DOHH2 (cell line): ENCODE results near the gene PITX1.

Experiments used
- H3F3A ChIP-seq: fragments of 200-600 bp; sonication (generic), shearing (Covaris generic); 2 replicates; pipeline ENCODE4 v1.6.0; 2016; ENCODE audit warnings: antibody characterized with exemption, mild to moderate bottlenecking; ENCODE audit not compliant: control insufficient read depth, insufficient read depth
- H3K27ac ChIP-seq: fragments of 200-600 bp; sonication (generic); 2 replicates; pipeline ENCODE4 v1.5.1; 2014; ENCODE audit warnings: low read depth, mild to moderate bottlenecking, low read length, moderate library complexity
- H3K27me3 ChIP-seq: fragments of 200-600 bp; sonication (generic); 2 replicates; pipeline ENCODE4 v1.6.1; 2014; ENCODE audit warnings: mild to moderate bottlenecking, low read length, mixed read lengths; ENCODE audit not compliant: control insufficient read depth
- H3K36me3 ChIP-seq: fragments of 200-600 bp; sonication (generic); 2 replicates; pipeline ENCODE4 v1.6.1; 2014; ENCODE audit warnings: mild to moderate bottlenecking, low read length, moderate library complexity, mixed read lengths; ENCODE audit not compliant: control insufficient read depth
- H3K4me1 ChIP-seq: fragments of 200-600 bp; sonication (generic); 2 replicates; pipeline ENCODE4 v1.6.1; 2014; ENCODE audit warnings: mild to moderate bottlenecking, low read length, mixed read lengths; ENCODE audit not compliant: control insufficient read depth
- H3K4me2 ChIP-seq: fragments of 200-600 bp; sonication (generic); 2 replicates; pipeline ENCODE4 v1.6.0; 2014; ENCODE audit warnings: mild to moderate bottlenecking, low read length, moderate library complexity
- H3K4me3 ChIP-seq: fragments of 200-600 bp; sonication (generic); 2 replicates; pipeline ENCODE4 v1.5.1; 2014; ENCODE audit warnings: mild to moderate bottlenecking, low read length, mixed read lengths
- H3K79me2 ChIP-seq: fragments of 200-600 bp; sonication (generic); 2 replicates; pipeline ENCODE4 v1.6.1; 2014; ENCODE audit warnings: mild to moderate bottlenecking, low read length, mixed read lengths; ENCODE audit not compliant: control insufficient read depth
- H3K9me2 ChIP-seq: fragments of 200-600 bp; sonication (generic); replicated peaks from 2 replicates; pipeline ENCODE4 v1.6.1; 2014; ENCODE audit warnings: mild to moderate bottlenecking, low read length, mixed read lengths; ENCODE audit not compliant: control insufficient read depth
- H3K9me3 ChIP-seq: fragments of 200-600 bp; sonication (generic); 2 replicates; pipeline ENCODE4 v1.6.1; 2014; ENCODE audit warnings: antibody characterized with exemption, low read length, mixed read lengths; ENCODE audit not compliant: control insufficient read depth, insufficient read depth
- H4K20me1 ChIP-seq: fragments of 200-600 bp; sonication (generic); 2 replicates; pipeline ENCODE4 v1.6.0; 2014; ENCODE audit warnings: low read depth, mild to moderate bottlenecking, antibody characterized with exemption, low read length, moderate library complexity; ENCODE audit not compliant: control insufficient read depth, insufficient read depth
- CTCF ChIP-seq: fragments of 200-600 bp; sonication (generic); IDR thresholded peaks from one replicate; pipeline ENCODE4 v1.5.1; 2014; ENCODE audit warnings: antibody characterized with exemption, mild to moderate bottlenecking, low read depth, low read length; ENCODE audit not compliant: poor library complexity, severe bottlenecking
- EZH2phosphoT487 ChIP-seq: fragments of 200-600 bp; sonication (generic); IDR thresholded peaks from 2 replicates; pipeline ENCODE4 v1.6.1; 2017; ENCODE audit warnings: borderline replicate concordance, mild to moderate bottlenecking, antibody characterized with exemption, low read length, moderate library complexity, mixed read lengths

PITX1 gene

GRCh38 chr5:135063511-135064234 lies 29.6 kb upstream of the PITX1 start:
- no peak overlapping the region for H3K4me2 ChIP-seq

GRCh38 chr5:135063056-135063445 lies 29.0 kb upstream of the PITX1 start:
- no peaks in the 10 kb centered on the region for H3K9me2 ChIP-seq
- no peak overlapping the region for H3K4me2 ChIP-seq
- H3K9me3 ChIP-seq: no peaks in the 10 kb centered on the region
- no peaks in the 10 kb centered on the region for H3K36me3 ChIP-seq
- H3K27ac ChIP-seq: no peak overlapping the region
- H3K27me3 ChIP-seq: no peaks in the 10 kb centered on the region
- no peaks in the 10 kb centered on the region for H4K20me1 ChIP-seq
- no peak overlapping the region for H3K4me3 ChIP-seq
- peaks cover 8% of the 10 kb centered on the region for H3K4me1 ChIP-seq
- H3F3A ChIP-seq: no peaks in the 10 kb centered on the region
- TF ChIP-seq CTCF: no peak
- no peak for TF ChIP-seq EZH2phosphoT487
- H3K79me2 ChIP-seq: no peaks in the 10 kb centered on the region

More at GRCh38 chr5:135063511-135064234, 29.6 kb upstream of the PITX1 start:
- H3K9me3 ChIP-seq: no peaks in the 10 kb centered on the region
- no peaks in the 10 kb centered on the region for H4K20me1 ChIP-seq
- H3F3A ChIP-seq: no peaks in the 10 kb centered on the region
- no peak overlapping the region for H3K27ac ChIP-seq
- H3K27me3 ChIP-seq: no peaks in the 10 kb centered on the region
- no peaks in the 10 kb centered on the region for H3K9me2 ChIP-seq
- no peaks in the 10 kb centered on the region for H3K79me2 ChIP-seq
- TF ChIP-seq CTCF (no peak), EZH2phosphoT487 (no peak)
- H3K36me3 ChIP-seq: no peaks in the 10 kb centered on the region
- H3K4me3 ChIP-seq: no peak overlapping the region
- peaks cover 8% of the 10 kb centered on the region for H3K4me1 ChIP-seq

- no peaks in the 10 kb centered on the region for H3K36me3 ChIP-seq
- peaks cover 8% of the 10 kb centered on the region for H3K4me1 ChIP-seq
- no peaks in the 10 kb centered on the region for H3K9me3 ChIP-seq
- no peak overlapping the region for H3K27ac ChIP-seq
- H3K4me2 ChIP-seq: no peak overlapping the region
- H3K79me2 ChIP-seq: no peaks in the 10 kb centered on the region
- no peaks in the 10 kb centered on the region for H3K9me2 ChIP-seq
- H4K20me1 ChIP-seq: no peaks in the 10 kb centered on the region
- no peaks in the 10 kb centered on the region for H3K27me3 ChIP-seq
- H3F3A ChIP-seq: no peaks in the 10 kb centered on the region
- no peak overlapping the region for H3K4me3 ChIP-seq
- TF ChIP-seq EZH2phosphoT487 (no peak), CTCF (no peak)
Observed at GRCh38 chr5:135062216-135063055, 28.4 kb upstream of the PITX1 start.
